Stimulated activated CD4-positive, alpha-beta T cell treated with anti-CD3 and anti-CD28 coated beads, Interleukin-1b, Interleukin-23, amount 100 ng/mL, for 1 hour (primary cell): ENCODE results near the gene ARID1B.

Experiments used
- DNase-seq, 2 donors: peaks; one replicate each; pipeline ENCODE4 v3.0.0-alpha.2; 2020; ENCODE audit warnings: low read depth in 2 of 2

Gene ARID1B

DNA sequence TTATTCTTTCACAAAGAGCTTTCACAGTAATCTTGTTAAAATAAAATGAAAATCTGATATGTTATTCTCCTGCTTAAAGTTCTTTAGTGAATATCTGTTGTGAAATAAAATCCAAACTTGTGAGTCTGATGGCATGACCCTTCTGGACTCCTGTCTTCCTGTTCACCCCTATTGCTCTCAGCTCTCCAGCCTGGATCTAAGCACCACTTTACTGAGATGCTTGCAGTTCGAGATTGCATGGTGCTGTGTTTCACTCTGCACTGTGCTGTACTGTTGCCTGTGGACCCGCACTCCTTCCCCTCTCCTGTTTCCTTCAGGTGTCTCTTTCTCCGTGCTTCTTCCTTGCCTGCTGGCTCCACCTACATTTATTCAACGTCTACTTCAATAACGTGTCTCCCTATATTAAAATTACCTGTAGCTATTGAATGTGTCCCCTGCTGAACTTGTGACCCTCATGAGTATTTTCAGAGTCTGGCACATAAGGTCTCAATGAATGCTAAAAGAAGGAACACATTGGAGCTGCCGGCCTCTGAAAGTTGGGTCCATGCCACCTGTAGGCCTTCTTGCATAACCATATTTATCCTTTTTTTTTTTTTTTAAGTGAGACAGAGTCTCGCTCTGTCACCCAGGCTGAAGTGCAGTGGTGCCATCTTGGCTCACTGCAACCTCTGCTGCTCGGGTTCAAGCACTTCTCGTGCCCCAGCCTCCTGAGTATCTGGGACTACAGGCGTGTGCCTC lies 100.1 kb downstream of the ARID1B start:
- no peak for DNase-seq

DNA sequence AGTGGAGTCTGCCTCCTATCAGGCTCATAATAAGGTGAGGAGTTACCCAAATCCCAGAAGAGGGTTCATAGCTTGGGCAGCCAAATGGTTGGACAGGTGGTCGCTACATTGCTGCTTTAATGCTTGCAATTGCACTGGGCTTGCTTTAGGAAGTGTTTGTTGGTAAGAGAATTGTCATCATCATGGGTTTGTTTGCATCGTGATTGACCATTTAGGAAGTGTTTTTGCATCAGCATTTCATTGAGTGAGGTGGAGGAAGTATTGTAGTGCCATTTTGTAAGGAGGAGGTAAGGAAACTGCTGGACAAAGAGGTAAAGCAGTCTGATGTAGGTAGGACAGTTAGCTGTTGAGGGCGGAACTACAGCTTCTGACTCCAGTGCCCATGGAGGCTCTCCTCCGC lies 101.5 kb downstream of the ARID1B start:
- DNase-seq = no peak

DNA sequence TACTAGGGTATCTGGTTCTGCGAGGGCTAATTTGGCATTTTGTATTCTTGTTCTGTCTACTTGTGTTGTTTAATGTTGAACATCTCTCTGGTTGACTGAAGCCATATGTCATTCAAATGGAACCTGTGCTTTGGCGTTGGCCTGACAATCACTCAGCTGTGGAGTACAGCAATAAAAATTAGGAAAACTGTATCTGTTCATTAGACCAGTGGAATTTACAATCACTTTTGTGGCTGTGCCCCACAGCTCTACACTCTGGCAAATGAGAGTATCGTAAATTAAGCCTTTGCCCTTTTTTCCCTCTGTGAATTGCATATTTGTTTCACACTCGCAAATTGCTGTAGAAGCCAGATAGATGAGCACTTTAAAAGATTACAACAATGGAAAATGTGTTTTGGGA lies 102.0 kb downstream of the ARID1B start:
- DNase-seq = no peak

DNA sequence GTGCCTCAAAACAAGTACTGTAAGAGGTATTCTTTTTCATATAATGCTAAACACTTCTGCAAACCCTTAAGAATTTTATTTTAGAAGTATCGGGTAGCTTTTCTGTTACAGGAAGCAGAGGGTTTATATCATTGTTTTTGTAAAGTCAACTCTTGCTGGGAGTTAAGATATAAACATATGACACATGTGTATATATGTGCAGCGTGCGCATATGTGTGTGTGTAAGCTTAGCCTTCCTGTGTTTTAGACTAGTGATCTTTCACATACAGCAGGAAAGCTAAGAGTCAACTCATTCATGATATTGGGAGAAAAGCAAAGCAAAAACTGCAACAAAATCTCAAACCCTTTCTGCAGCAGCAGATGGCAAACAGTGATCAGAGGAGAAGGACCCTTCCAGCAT lies 102.4 kb downstream of the ARID1B start:
- no peak for DNase-seq

DNA sequence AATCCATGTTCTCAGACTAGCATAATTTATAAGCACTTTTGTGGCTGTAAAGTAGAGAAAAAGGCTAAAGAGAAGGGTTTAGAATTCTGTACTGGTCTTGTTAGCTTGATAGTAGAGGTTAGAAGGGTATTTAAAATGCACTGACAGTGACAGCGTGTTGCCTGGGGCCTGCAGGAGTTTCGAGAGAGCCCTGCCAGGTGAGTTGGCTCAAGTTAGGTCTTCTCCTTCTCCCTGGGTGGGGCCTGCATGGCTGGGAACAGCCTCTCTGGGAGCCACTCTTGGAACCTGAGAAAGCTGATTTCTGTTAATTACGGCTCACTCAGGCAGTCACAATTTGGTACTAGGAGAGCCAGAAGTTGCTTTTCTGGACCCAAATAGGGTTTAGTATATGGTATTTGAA lies 103.7 kb downstream of the ARID1B start:
- no peak for DNase-seq

DNA sequence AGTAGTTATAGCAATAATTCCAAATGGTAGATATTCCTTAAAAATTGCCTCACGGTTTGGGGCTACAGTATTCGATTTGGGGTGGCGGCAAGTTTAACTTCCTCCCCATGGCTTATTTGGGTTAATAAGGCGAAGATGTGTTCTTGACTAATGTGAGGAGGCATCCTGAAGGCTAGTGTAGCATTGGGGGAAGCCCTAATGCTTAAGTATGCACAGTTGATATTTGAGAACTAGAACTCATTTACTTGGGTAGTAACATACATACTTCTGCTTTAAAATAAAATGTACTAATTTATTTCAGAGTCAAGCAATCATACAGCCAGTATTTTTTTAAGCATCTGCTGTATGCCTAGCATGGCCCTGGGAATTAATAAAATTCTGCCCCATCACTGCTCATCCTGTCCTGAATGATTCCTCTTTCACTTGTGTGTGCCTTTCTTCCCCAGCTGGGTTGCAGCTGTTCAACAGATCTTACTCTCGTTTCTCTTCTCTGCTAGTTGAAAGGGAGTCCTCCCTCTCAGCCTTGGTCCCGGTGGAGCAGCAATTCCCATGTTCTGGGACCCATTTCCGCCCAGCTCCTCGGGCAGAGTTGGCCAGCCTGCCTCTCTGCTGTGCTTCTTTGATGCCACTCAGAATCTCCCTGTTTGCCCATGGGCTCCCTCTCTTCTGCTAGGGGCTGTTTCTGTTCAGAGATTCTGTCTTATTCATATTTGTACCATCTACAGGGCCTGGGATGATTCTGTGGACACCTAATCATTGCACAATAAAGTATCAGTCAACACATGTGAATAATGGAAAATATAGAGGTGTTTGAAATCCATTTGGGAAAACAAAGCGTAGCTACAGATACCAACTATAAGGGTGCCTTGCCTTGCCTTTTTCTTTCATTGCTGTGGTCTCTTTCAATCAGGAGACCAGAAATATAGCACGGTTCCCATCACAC lies 104.8 kb downstream of the ARID1B start:
- no peak for DNase-seq

DNA sequence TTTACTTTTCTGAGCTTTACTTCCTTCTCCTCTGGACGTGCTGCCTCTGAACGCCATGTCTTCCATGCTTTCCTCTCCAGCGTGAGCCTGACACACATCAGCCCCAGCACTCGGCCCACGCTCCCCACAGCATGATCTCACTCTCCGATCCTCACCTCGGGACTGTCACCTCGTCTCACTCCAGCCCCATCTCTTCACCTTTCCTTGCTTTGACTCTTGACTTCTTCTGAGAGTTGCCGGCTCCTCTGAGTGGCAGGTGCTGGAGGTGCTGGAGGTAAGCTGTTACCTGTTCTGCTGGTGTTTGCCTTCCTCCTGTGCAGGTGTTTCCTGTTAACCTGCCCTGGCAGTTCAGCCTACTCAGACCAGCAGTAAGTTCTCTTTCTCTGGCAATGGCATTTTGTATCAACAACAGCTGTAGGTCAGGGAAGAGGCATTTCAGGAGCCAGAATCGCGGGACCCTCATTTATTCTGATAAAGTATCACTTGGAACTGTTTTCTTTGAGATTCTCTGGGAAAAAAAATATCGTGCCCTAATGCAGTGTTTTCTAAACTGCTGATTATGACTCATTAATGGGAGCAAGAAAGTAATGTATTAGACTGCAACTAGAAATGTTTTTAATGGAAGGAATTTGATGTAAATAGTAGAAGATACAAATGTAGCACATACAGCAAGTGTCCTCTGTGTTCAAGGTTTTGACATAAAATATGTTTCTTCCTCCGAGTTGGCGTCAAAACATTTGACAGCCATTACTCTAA lies 106.5 kb downstream of the ARID1B start:
- DNase-seq = no peak

DNA sequence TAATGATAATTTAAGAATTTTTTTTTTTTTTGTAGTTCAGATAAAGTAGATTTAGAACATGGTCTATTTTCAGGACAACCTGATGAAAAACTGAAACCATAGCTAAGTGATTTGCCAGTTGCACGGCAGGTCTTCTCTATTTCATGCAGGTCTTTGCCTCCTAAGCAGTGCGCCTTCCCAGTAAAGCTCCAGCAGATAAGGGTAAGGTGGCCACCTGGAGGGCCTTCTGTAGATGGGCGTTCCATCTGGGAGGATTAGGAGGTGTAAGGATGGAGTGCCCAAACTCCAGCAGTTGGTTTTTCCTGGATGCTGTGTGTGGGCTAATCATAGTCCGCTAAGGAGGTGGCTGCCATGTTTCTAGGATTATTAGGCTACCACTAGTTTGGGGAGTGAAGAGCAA lies 107.1 kb downstream of the ARID1B start:
- DNase-seq = no peak

DNA sequence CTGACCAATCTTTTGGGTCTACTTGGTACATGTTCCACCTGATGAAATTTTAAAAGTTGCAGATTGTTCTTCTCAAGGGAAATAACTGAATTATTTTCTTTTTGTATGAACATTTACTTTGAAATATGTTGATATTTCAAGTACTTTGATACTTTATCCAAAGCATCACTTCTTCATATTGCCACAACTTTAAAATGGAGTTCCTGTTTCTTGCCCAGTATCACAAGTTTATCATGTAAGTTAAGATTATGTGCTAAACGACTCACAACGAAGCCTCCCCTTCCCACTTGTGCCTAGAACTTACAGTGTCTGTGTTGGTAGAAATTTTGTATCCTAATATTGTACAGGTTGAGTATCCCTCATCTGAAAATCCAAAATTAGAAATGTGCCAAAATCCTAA lies 108.4 kb downstream of the ARID1B start:
- no peak for DNase-seq

DNA sequence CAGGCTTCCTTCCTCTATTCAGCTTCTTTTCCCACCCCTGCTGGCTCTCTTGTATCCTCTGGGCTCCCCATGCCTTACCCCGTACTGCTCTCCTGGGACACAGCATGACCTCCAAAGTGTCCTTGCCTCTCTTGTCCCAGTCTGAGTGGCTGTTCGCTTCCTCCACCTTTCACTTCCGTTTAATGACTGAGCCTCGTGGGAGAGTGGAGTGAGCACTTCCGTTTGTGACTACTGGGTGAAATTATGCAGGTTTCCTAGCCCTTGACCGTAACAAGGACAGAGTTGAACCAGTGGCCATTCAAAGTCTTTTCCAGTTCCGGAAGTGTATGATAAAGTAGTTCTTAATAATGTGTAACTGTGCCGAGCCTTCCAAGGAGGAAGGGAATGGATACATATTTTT lies 109.2 kb downstream of the ARID1B start:
- no peak for DNase-seq

DNA sequence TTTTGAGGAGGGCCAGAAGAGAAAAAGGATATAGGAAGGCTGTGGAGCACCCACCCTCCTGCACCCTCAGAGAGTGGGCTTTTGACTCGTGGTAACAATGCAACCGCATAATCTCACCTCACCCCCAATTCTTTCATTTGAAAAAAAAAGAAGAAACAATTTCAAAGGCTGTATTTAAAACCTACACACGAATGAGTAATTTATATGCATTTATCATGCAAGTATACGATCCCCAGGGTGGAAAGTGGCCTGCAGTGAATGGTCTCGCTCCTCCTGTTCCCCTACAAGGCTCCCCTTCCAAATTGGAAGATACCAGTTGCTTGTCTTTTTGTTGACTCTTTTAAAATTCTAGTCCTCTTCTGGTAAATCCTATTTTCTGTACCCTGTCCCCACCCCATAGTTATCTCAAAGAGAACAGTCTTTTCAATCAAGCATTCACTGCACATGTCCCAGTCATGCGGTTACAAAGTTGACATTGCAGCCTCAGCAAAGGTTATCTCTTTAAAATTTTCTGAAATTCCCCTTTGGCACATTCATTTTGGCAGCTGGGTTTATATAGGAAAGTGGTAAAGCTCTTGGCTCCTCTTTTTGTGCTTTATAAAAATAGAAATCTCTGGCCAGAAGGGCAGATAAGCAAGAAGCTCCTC lies 110.6 kb downstream of the ARID1B start:
- DNase-seq = no peak

DNA sequence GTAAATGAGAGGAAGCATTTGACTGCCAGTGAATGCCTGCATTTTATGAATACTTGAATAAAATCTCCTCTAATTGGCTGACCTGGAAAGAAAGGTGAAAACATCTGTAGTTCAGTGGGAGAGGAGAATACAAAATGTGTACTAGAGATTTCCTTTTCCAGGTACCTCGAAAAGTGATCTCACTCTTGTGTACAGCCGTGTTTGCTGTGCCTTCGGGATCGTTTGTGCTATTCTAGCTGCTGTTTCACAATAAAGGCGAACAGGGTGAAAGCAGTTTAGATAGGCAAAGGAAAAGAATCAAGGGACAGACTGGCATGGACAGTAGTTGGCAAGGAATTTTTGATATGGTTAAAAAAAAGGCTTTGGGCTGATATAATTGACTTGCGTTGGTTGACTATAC lies 112.3 kb downstream of the ARID1B start:
- no peak for DNase-seq

DNA sequence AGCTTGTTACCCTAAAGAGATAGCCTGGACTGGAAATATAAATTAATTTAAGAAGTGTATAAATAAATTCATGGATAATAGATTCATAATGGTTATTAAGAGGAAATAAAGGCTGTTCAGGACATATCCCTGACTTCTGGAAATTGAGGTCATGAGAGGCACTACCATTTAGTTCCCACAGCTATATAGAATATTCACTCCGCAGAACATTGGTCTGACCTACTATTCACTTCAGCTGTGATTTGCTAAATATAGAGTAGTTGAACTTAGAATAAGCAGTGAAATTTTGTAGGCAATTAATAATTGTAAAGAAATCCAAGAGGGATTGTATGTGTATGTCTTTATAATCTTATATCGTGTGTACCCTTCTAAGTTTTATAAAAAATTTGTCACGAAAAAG lies 112.8 kb downstream of the ARID1B start:
- no peak for DNase-seq

DNA sequence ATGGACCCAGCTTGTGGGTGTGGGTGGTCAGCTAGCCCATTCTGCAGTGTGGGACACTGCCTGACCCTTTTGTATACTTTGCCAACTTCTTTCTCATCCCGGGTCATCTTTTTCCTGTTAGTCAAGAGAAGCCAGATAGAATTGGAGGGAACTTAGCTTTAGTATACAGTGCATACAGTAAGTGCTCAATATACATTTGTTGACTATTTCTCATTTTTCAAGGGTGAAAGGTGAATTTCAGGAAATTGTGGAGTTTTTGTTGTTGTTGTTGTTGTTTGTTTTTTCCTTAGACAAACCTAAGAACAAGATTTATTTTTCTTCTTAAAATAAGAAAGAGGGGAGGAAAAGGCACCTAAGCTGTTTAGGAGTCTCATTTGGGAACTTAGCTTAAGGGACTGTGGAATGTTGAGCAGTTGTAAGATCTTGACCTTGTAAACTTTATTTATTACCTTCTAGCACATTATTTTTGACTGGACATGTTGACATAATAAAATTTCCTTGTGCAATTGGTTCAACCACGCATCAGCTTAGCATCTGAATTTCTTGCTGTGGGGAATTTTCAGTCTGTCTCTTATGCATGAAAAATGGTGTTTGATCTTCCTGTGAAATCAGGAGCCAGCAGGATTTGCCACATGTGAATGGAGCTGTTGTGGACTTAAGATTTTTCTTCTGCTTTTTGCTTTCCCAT lies 113.6 kb downstream of the ARID1B start:
- no peak for DNase-seq

DNA sequence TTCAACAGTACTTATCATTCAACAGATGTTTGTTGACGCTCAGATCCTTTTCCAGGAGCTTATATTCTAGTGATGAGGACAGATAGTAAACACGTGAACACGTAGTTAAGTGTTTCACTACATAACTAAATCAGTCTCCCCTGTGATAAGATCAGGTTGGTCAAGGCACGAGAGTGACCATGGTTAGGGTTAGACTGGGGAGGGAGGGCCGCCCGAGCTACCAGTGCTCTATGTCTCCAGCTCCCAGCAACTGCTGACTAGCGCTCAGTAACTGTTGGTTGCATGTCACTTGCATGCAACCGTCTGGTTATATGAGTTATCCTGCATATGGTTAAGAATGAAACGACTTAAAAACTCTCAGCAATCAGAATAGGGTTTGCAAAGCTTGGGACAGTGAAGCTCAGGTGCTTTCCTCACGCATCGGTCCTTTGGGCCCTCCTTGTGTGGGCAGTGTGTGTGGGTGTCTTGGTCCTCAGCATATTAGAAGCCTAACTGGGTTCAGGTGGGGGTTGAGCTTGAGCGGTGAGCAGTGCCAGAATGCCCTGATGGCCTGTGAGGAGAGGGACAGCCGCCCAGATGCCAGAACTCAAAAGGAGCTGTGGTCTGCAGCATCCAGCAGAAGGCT lies 120.8 kb downstream of the ARID1B start:
- DNase-seq = no peak

DNA sequence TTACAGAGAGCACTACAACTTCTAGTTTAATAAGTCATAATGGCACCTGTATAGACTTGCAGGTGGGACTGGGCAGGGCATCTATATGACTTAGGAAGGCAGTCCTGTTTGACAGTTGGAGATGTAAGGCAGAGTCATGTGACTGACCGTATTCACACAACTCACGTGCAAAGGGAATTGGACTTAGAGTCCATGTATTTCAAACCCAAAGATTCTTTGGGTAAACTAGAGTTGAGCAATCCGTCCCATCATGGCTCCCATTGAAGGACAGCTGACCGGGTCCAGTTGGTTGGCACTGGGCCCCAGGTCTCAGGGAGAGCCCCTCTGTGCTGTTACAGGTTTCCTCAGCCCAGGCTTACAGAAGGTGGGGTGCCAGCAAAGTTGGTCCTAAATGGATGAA lies 121.9 kb downstream of the ARID1B start:
- DNase-seq = no peak

DNA sequence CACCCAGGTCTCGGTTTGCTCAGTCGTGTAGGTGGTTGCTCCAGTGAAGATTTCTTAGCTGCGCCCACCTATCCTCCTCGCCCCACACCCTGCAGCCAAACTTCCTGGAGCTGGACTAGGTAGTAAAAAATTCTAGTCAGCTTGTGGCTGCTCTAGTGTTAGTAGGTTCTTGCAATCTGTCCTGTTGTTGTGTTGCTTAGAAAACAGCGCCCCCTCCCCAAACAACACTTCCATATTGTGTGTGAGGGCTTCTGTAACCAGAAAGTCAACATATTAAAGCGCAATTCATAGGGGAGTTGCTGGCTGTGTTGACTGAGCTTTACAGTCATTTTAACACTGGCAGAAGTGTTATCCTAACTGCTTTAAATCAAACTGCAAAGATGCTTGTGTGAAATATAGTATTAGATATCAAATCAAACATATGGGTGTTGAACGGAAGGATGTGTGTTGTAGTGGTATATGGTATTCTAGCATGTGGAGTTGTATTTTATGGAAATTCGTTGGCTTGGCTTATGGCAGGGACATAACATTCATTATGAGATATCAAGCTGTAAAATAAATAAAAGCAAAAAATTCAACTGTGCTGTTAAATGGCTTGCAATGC lies 122.5 kb downstream of the ARID1B start:
- DNase-seq = no peak

DNA sequence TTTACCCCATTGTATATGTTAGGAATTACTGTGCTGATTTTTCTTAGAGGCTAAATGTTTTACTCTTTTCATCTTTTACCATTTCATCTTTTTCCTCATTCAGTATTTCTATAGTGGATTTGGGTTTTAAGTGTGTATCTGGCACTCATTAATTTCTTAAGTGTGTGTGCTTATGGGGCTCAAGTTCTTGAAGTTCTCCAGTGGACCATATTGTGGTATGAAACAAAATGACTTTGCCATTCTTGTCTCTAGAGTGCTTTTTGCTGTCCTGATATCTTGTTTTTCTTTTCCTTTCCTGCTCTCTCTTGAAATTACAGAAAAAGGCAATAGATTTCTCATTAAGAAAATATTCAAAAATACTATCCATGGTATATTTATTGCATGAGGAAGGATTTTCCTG lies 123.1 kb downstream of the ARID1B start:
- DNase-seq = no peak

DNA sequence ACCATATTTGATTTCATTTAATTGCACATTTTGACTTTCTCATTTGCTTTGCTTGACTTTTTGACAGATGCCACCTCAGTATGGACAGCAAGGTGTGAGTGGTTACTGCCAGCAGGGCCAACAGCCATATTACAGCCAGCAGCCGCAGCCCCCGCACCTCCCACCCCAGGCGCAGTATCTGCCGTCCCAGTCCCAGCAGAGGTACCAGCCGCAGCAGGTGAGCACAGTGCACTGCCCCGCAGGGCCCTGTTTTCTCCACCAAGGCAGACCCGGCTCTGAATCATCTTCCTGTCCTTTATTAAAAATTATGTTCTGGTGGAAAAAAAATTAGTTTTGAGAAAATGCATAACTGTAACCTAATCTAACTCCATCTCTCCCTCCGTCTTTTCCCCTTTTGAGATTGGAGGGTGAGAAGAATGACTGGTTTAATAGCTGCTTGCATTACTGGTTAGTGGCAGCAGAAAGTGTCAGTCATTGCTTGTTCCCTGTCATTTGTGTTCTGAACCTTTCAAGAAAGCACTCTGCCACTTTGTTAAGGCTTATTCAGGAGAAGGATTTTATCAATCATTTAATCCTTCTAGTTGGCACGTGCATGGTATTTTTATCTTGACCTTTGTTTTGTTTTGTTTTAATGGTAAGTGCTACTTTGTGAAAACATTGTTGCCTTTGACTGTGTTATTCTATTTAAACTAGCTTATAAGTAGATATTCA lies 124.3 kb downstream of the ARID1B start:
- no peak for DNase-seq

DNA sequence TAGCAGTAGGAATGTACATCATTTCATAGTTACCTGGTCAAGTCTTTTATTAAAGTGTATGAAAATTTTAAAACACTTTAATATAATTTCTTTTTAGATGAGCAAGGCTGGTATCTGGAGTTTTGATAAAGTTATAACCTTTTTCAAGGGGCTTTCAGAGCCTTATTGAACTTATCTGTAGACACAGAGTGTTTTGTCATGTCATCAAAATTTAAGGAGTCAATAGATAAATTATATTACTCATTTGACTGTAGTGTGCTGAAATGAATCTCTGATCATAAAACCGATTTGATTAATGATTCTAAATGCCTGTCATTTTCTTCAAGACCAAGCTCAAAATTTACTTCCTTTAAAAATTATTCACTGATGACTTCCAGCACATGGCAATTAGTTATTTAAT lies 125.6 kb downstream of the ARID1B start:
- no peak for DNase-seq
